A673 (cell line): ENCODE data around the gene KLK4. TPM values are rescaled to one million over a fixed set of nuclear protein-coding genes. Genes with fewer than 3 reads are reported as not detected.

Experiments
- BruUV-seq: library from RNA; stranded (reverse); fragments of 400-500 nt; replicated peaks from 2 replicates; lab custom pipeline; 2021; lab: Mats Ljungman, UMichigan
- CTCF ChIA-PET: fragments of 300-600 bp; sonication (Branson Sonifier 250); formaldehyde crosslinking; loops from one replicate; lab custom pipeline; 2022; ENCODE audit warnings: antibody characterized with exemption; lab: Charles Lee
- POLR2A ChIA-PET: fragments of 300-600 bp; sonication (Branson Sonifier 250); formaldehyde crosslinking; loops from one replicate; lab custom pipeline; 2022; ENCODE audit warnings: antibody characterized with exemption; ENCODE audit not compliant: low non-redundant PET; lab: Charles Lee
- DNase-seq: peaks from one replicate; pipeline ENCODE4 v3.0.0-alpha.2; 2015; ENCODE audit warnings: low spot score
- H3K27ac ChIP-seq: fragments of 200-600 bp; sonication (generic); 2 replicates; pipeline ENCODE4 v1.5.1; 2016; ENCODE audit warnings: mixed run types, low read depth, mild to moderate bottlenecking, mixed read lengths, antibody characterized with exemption, low read length; ENCODE audit not compliant: poor library complexity, severe bottlenecking
- H3K27me3 ChIP-seq: fragments of 200-600 bp; sonication (generic); replicated peaks from 2 replicates; pipeline ENCODE4 v1.6.1; 2017; ENCODE audit warnings: mixed run types, low read depth, mild to moderate bottlenecking, mixed read lengths, antibody characterized with exemption, low read length; ENCODE audit not compliant: insufficient read depth, poor library complexity
- H3K36me3 ChIP-seq: fragments of 200-600 bp; sonication (generic); 2 replicates; pipeline ENCODE4 v1.6.1; 2016; ENCODE audit warnings: mixed run types, mild to moderate bottlenecking, mixed read lengths, antibody characterized with exemption, low read length; ENCODE audit not compliant: insufficient read depth, poor library complexity, severe bottlenecking
- H3K4me1 ChIP-seq: fragments of 200-600 bp; sonication (generic); 2 replicates; pipeline ENCODE4 v1.6.1; 2017; ENCODE audit warnings: mixed run types, mild to moderate bottlenecking, mixed read lengths, antibody characterized with exemption, low read length; ENCODE audit not compliant: insufficient read depth, poor library complexity, severe bottlenecking
- H3K4me3 ChIP-seq: fragments of 200-600 bp; sonication (generic); 2 replicates; pipeline ENCODE4 v1.5.1; 2016; ENCODE audit warnings: low read depth, mixed run types, mild to moderate bottlenecking, mixed read lengths, low read length; ENCODE audit not compliant: poor library complexity, severe bottlenecking
- H3K9me3 ChIP-seq: fragments of 200-600 bp; sonication (generic); 2 replicates; pipeline ENCODE4 v1.6.1; 2016; ENCODE audit warnings: mixed run types, low read depth, mild to moderate bottlenecking, mixed read lengths, antibody characterized with exemption, low read length; ENCODE audit not compliant: poor library complexity, severe bottlenecking
- EZH2 ChIP-seq: fragments of 200-600 bp; sonication (generic); IDR thresholded peaks from 2 replicates; pipeline ENCODE4 v1.6.1; 2017; ENCODE audit warnings: borderline replicate concordance, low read depth, mild to moderate bottlenecking, mixed read lengths, antibody characterized with exemption, low read length; ENCODE audit not compliant: poor library complexity, severe bottlenecking
- intact Hi-C: fragments of 100-400 bp; cut with micrococcal nuclease; formaldehyde crosslinking; loops from one replicate; pipeline ENCODE4 v1.10.0; 2022; ENCODE audit not compliant: unreplicated experiment
- total RNA-seq: library from RNA; stranded (reverse); gene quantifications from 2 replicates; pipeline ENCODE4 v1.2.3, GENCODE V29; 2021
- TF ChIP-seq, protein P1 (sequence below): fragments of 300-800, 200-600 bp; sonication (generic); conservative IDR thresholded peaks from 2 replicates; pipeline ENCODE4 v1.5.1; 2017; ENCODE audit warnings: low read depth, mild to moderate bottlenecking, antibody characterized with exemption, low read length, moderate library complexity, mixed read lengths

Gene KLK4
- total RNA-seq, 1 experiment from 2014 or later = not detected

DNA sequence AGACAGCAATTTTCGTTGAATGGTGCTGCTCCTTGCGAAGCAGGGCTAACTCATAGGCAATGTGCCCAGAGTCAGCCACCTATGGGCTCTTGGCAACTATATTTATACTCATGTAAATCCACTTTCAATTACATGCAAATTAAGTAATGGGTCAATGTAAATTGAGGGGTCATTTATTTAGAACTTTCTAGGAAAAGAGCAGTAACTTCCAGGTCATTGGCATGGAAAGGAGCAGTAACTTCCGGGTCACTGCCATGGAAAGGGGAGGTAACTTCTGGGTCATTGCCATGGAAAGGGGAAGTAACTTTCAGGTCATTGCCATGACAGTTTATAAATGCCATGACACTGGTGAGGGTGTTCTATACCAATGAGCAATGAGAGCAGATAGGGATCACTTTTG is 11.6 kb downstream of the KLK4 start:
- no peaks in the 10 kb centered on the region for H3K9me3 ChIP-seq
- H3K4me1 ChIP-seq = no peaks in the 10 kb centered on the region
- intact Hi-C loops = no loop called here
- no peak overlapping the region for H3K4me3 ChIP-seq
- no peaks in the 10 kb centered on the region for H3K36me3 ChIP-seq
- no TSS peak for BruUV-seq
- POLR2A ChIA-PET = no interaction called here
- no peak for TF ChIP-seq EZH2
- TF ChIP-seq, protein P1, sequence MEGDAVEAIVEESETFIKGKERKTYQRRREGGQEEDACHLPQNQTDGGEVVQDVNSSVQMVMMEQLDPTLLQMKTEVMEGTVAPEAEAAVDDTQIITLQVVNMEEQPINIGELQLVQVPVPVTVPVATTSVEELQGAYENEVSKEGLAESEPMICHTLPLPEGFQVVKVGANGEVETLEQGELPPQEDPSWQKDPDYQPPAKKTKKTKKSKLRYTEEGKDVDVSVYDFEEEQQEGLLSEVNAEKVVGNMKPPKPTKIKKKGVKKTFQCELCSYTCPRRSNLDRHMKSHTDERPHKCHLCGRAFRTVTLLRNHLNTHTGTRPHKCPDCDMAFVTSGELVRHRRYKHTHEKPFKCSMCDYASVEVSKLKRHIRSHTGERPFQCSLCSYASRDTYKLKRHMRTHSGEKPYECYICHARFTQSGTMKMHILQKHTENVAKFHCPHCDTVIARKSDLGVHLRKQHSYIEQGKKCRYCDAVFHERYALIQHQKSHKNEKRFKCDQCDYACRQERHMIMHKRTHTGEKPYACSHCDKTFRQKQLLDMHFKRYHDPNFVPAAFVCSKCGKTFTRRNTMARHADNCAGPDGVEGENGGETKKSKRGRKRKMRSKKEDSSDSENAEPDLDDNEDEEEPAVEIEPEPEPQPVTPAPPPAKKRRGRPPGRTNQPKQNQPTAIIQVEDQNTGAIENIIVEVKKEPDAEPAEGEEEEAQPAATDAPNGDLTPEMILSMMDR = no peak
- H3K27me3 ChIP-seq = peaks cover 11% of the 10 kb centered on the region
- H3K27ac ChIP-seq = no peak overlapping the region
- DNase-seq = no peak
- CTCF ChIA-PET = interaction anchor here (0.6 kb wide), 1 partner anchor 56 kb away, joined by 5 read pairs; no protein-coding TSS in a partner anchor

GRCh38 chr19:50898018-50898417 is 13.2 kb downstream of the KLK4 start:
- Histone ChIP-seq H3K4me3 (no peak overlapping the region), H3K27ac (no peak overlapping the region), H3K9me3 (no peaks in the 10 kb centered on the region), H3K36me3 (no peaks in the 10 kb centered on the region), H3K4me1 (no peaks in the 10 kb centered on the region), H3K27me3 (peaks cover 11% of the 10 kb centered on the region)
- CTCF ChIA-PET = no interaction called here
- POLR2A ChIA-PET = no interaction called here
- intact Hi-C loops = no loop called here
- no TSS peak for BruUV-seq
- TF ChIP-seq EZH2 = no peak
- TF ChIP-seq, protein P1 = no peak
- DNase-seq = no peak

DNA sequence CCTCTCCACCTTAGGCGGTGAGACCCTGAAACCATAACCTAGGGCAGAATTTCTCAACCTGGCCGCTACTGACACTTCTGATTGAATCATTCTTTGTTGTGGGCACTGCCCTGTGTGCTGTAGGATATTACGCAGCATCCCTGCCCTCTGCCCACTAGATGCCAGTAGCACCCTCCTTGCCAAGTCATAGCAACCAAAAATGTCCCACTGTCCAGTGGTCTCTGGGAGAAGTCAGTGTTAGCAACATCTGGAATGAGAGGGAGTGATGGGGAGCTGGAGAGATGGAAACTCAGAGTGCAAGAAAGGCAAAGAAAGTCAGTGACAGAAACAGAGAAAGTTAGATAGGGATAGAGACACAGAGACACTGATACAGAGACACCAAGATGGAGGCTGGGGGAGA is 13.6 kb downstream of the KLK4 start:
- intact Hi-C loops = no loop called here
- ChIA-PET POLR2A (no interaction called here), CTCF (no interaction called here)

More for the DNA sequence above, 13.6 kb downstream of the KLK4 start:
- BruUV-seq = no TSS peak
- Histone ChIP-seq H3K9me3 (no peaks in the 10 kb centered on the region), H3K27ac (no peak overlapping the region), H3K4me1 (no peaks in the 10 kb centered on the region), H3K4me3 (no peak overlapping the region), H3K27me3 (peaks cover 10% of the 10 kb centered on the region), H3K36me3 (no peaks in the 10 kb centered on the region)
- DNase-seq = no peak
- no peak for TF ChIP-seq EZH2
- TF ChIP-seq, protein P1 = no peak
